Coronary artery (tissue), 2 donors: ENCODE results near the gene HAPLN1.

ENCODE experiments used
- DNase-seq: peaks from one replicate; pipeline ENCODE4 v3.0.0-alpha.2; 2017; ENCODE audit warnings: low spot score
- H3K27ac ChIP-seq, 2 donors: fragments of 200-600 bp; sonication (generic); one replicate each; pipeline ENCODE4 v1.5.1; 2016 to 2019
- H3K4me3 ChIP-seq: fragments of 200-600 bp; sonication (generic); 2 replicates; pipeline ENCODE4 v1.5.1; 2016; ENCODE audit warnings: mild to moderate bottlenecking, moderate library complexity
- CTCF ChIP-seq: fragments of 200-600 bp; sonication (generic); IDR thresholded peaks from one replicate; pipeline ENCODE4 v1.5.1; 2019; ENCODE audit warnings: antibody characterized with exemption

The HAPLN1 gene

GRCh38 chr5:83718936-83719495 is 1.6 kb downstream of the HAPLN1 start:
- Histone ChIP-seq H3K27ac (peak overlapping the region in 1 of 2 donors; percentile 16), H3K4me3 (peak overlapping the region; percentile 12)
- TF ChIP-seq CTCF = no peak
- DNase-seq = no peak

- TF ChIP-seq CTCF = peak; percentile 79
- Histone ChIP-seq H3K27ac (peak overlapping the region in 1 of 2 donors; percentile 16), H3K4me3 (no peak overlapping the region)
- no peak for DNase-seq
Observed at GRCh38 chr5:83718195-83718825, 2.3 kb downstream of the HAPLN1 start.

- no peak for TF ChIP-seq CTCF
- H3K4me3 ChIP-seq = no peak overlapping the region
- DNase-seq = no peak
- peak overlapping the region in 1 of 2 donors; percentile 73 for H3K27ac ChIP-seq
Observed at GRCh38 chr5:83715236-83716065, 5.2 kb downstream of the HAPLN1 start.

GRCh38 chr5:83714810-83715209 is 5.8 kb downstream of the HAPLN1 start:
- Histone ChIP-seq H3K27ac (peak overlapping the region in 1 of 2 donors; percentile 40), H3K4me3 (no peak overlapping the region)
- no peak for DNase-seq
- TF ChIP-seq CTCF = no peak

GRCh38 chr5:83711982-83712601 is 8.6 kb downstream of the HAPLN1 start:
- DNase-seq = no peak
- Histone ChIP-seq H3K27ac (no peak overlapping the region), H3K4me3 (no peak overlapping the region)
- peak; percentile 50 for TF ChIP-seq CTCF

GRCh38 chr5:83709973-83710372 is 10.7 kb downstream of the HAPLN1 start:
- no peak for TF ChIP-seq CTCF
- Histone ChIP-seq H3K4me3 (no peak overlapping the region), H3K27ac (no peak overlapping the region)
- no peak for DNase-seq
